HCT116 (cell line): ENCODE data around the gene EHD4. TPM values are rescaled to one million over a fixed set of nuclear protein-coding genes. Genes with fewer than 3 reads are reported as not detected.

Source experiments
- ATAC-seq: fragments of 200-7000 bp; cut with Tn5 transposase; 2 replicates; pipeline ENCODE4 v1.9.1; 2020; ENCODE audit warnings: mild to moderate bottlenecking, moderate library complexity
- BruUV-seq: library from RNA; stranded (reverse); fragments of 400-500 nt; replicated peaks from 2 replicates; lab custom pipeline; 2021; lab: Mats Ljungman, UMichigan
- CTCF ChIA-PET: fragments of 300-600 bp; sonication (Branson Sonifier 250); formaldehyde crosslinking; loops from one replicate; lab custom pipeline; 2021; ENCODE audit warnings: antibody characterized with exemption; lab: Charles Lee
- POLR2A ChIA-PET: fragments of 300-600, 350-600 bp; sonication (Branson Sonifier 250); formaldehyde crosslinking; loops from one replicate; lab custom pipeline; 2021; ENCODE audit warnings: antibody characterized with exemption; lab: Charles Lee
- RAD21 ChIA-PET, 2 experiments: fragments of 300-600 bp; sonication (Branson Sonifier 250); formaldehyde crosslinking; loops; one replicate each; lab custom pipeline; 2023; ENCODE audit warnings: low total read pairs in 2 of 2; ENCODE audit not compliant: uncharacterized antibody in 2 of 2, unreplicated experiment in 2 of 2, low non-redundant PET in 1 of 2; lab: Charles Lee
- DNase-seq: peaks from one replicate; pipeline ENCODE4 v3.0.0-alpha.2; 2010; ENCODE audit warnings: low read depth, low spot score
- H2AFZ ChIP-seq: fragments of 200-600 bp; shearing (Covaris generic), sonication (generic); 2 replicates; pipeline ENCODE4 v1.6.1; 2017; ENCODE audit warnings: low read depth, mixed run types, mixed read lengths, antibody characterized with exemption, low read length; ENCODE audit not compliant: poor library complexity, severe bottlenecking
- H3K27ac ChIP-seq: 2 replicates; pipeline ENCODE4 v1.5.1; 2012; ENCODE audit warnings: low read depth, low read length
- H3K27me3 ChIP-seq: fragments of 200-600 bp; sonication (generic); 2 replicates; pipeline ENCODE4 v1.6.1; 2016; ENCODE audit warnings: mixed run types, low read length, mixed read lengths; ENCODE audit not compliant: insufficient read depth
- H3K36me3 ChIP-seq, 2 experiments: fragments of 200-500 bp in 1 of 2; fragments of 200-600 bp in 1 of 2; sonication (Bioruptor generic) in 1 of 2; sonication (generic) in 1 of 2; 2 replicates each; pipeline versions ENCODE4 v1.5.1 to v1.6.1; 2014 to 2016; ENCODE audit warnings: low read length in 2 of 2, inconsistent platforms in 1 of 2, mixed read lengths in 1 of 2, mixed run types in 1 of 2; ENCODE audit not compliant: insufficient read depth in 2 of 2, control insufficient read depth in 1 of 2
- H3K4me1 ChIP-seq, 2 experiments: fragments of 200-600 bp in 1 of 2; sonication (generic) in 1 of 2; 2 replicates each; pipeline versions ENCODE4 v1.5.1 to v1.6.1; 2012 to 2017; ENCODE audit warnings: low read length in 2 of 2, inconsistent platforms in 1 of 2, mild to moderate bottlenecking in 1 of 2, mixed read lengths in 1 of 2, mixed run types in 1 of 2, moderate library complexity in 1 of 2; ENCODE audit not compliant: insufficient read depth in 2 of 2, control insufficient read depth in 1 of 2
- H3K4me2 ChIP-seq: fragments of 200-600 bp; sonication (generic); 2 replicates; pipeline ENCODE4 v1.6.1; 2017; ENCODE audit warnings: mixed run types, low read length, mixed read lengths
- H3K4me3 ChIP-seq, 2 experiments: fragments of 200-600 bp in 1 of 2; sonication (generic) in 1 of 2; replicated peaks in 1 of 2; 2 replicates each; pipeline ENCODE4 v1.5.1; 2011 to 2016; ENCODE audit warnings: low read length in 2 of 2, control low read depth in 1 of 2, low read depth in 1 of 2, mild to moderate bottlenecking in 1 of 2, mixed read lengths in 1 of 2, mixed run types in 1 of 2
- H3K79me2 ChIP-seq: fragments of 200-600 bp; sonication (generic); 2 replicates; pipeline ENCODE4 v1.6.1; 2017; ENCODE audit warnings: mild to moderate bottlenecking, mixed run types, low read length, moderate library complexity, mixed read lengths; ENCODE audit not compliant: insufficient read depth
- H3K9ac ChIP-seq: fragments of 200-600 bp; sonication (generic); 2 replicates; pipeline ENCODE4 v1.6.1; 2016; ENCODE audit warnings: low read length, mixed read lengths
- H3K9me2 ChIP-seq: fragments of 200-600 bp; sonication (generic), shearing (Covaris generic); 2 replicates; pipeline ENCODE4 v1.6.1; 2017; ENCODE audit warnings: mixed run types, mild to moderate bottlenecking, moderate library complexity; ENCODE audit not compliant: insufficient read depth
- H3K9me3 ChIP-seq, 2 experiments: fragments of 200-500 bp in 1 of 2; fragments of 200-600 bp in 1 of 2; sonication (Bioruptor generic) in 1 of 2; sonication (generic) in 1 of 2; 2 replicates each; pipeline ENCODE4 v1.6.1; 2014 to 2017; ENCODE audit warnings: low read length in 2 of 2, mixed read lengths in 2 of 2, inconsistent platforms in 1 of 2, low read depth in 1 of 2, mild to moderate bottlenecking in 1 of 2, mixed run types in 1 of 2, moderate library complexity in 1 of 2; ENCODE audit not compliant: control insufficient read depth in 1 of 2, insufficient read depth in 1 of 2
- H4K20me1 ChIP-seq: fragments of 200-600 bp; sonication (generic), shearing (Covaris generic); 2 replicates; pipeline ENCODE4 v1.6.1; 2017; ENCODE audit warnings: mixed run types, mild to moderate bottlenecking, moderate library complexity; ENCODE audit not compliant: insufficient read depth
- CBX3 ChIP-seq: IDR thresholded peaks from 2 replicates; pipeline ENCODE4 v1.6.1; 2012; ENCODE audit warnings: low read depth
- CEBPB ChIP-seq: IDR thresholded peaks from 2 replicates; pipeline ENCODE4 v1.6.1; 2012; ENCODE audit warnings: low read depth
- EGR1 ChIP-seq: IDR thresholded peaks from 2 replicates; pipeline ENCODE4 v1.6.1; 2012; ENCODE audit warnings: low read depth
- ELF1 ChIP-seq: IDR thresholded peaks from 2 replicates; pipeline ENCODE4 v1.6.1; 2012; ENCODE audit warnings: low read depth, borderline replicate concordance
- FOSL1 ChIP-seq: IDR thresholded peaks from 2 replicates; pipeline ENCODE4 v1.6.1; 2012; ENCODE audit warnings: low read depth
- POLR2AphosphoS5 ChIP-seq: IDR thresholded peaks from 2 replicates; pipeline ENCODE4 v1.6.1; 2011; ENCODE audit warnings: mild to moderate bottlenecking, low read depth, low read length, moderate library complexity
- SIN3A ChIP-seq: IDR thresholded peaks from 2 replicates; pipeline ENCODE4 v1.6.1; 2012; ENCODE audit warnings: low read depth
- SRF ChIP-seq: IDR thresholded peaks from 2 replicates; pipeline ENCODE4 v1.6.1; 2012; ENCODE audit warnings: low read depth
- YY1 ChIP-seq: IDR thresholded peaks from 2 replicates; pipeline ENCODE4 v1.6.1; 2011; ENCODE audit warnings: low read length, low read depth, moderate library complexity, mild to moderate bottlenecking; ENCODE audit not compliant: insufficient replicate concordance; ENCODE audit errors: extremely low read depth
- intact Hi-C: fragments of 100-400 bp; cut with micrococcal nuclease; formaldehyde crosslinking; loops from 2 replicates; pipeline ENCODE4 v1.10.0; 2022
- total RNA-seq: library from RNA; stranded (reverse); gene quantifications from one replicate; pipeline ENCODE4 v1.2.1, GENCODE V29; 2021; ENCODE audit not compliant: unreplicated experiment
- TF ChIP-seq, protein P1 (sequence below): IDR thresholded peaks from 2 replicates; pipeline ENCODE4 v1.6.1; 2012; ENCODE audit warnings: low read depth
- TF ChIP-seq, protein P2 (sequence below): IDR thresholded peaks from 2 replicates; pipeline ENCODE4 v1.6.1; 2012

The EHD4 gene
- total RNA-seq, 1 experiment from 2014 or later = 28.0 TPM

DNA sequence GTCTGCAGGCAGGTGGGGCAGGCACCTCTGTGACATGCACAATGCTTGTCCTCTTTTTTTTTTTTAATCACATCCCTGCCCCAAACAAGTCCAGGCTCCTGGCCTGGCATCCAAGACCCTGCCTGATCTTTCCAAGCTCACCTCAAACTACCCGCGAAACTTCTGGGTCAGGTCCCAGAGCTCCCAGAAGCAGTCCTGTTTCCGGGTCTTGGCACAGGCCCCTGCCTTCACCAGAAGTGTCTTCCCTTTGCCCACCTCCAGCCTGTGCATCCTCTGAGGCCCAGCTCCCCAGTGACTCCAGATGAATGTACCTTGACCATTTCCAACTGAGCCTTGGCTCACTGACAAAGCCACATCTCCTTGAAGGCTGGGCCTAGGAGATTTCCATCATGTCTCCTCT, 25.5 kb upstream of the EHD4 start:
- CTCF ChIA-PET = interaction anchor here (0.9 to 1.6 kb wide), 3 partner anchors 60 to 140 kb away, joined by 4 read pairs; no protein-coding TSS in a partner anchor
- RAD21 ChIA-PET = no interaction called here
- POLR2A ChIA-PET = no interaction called here

DNA sequence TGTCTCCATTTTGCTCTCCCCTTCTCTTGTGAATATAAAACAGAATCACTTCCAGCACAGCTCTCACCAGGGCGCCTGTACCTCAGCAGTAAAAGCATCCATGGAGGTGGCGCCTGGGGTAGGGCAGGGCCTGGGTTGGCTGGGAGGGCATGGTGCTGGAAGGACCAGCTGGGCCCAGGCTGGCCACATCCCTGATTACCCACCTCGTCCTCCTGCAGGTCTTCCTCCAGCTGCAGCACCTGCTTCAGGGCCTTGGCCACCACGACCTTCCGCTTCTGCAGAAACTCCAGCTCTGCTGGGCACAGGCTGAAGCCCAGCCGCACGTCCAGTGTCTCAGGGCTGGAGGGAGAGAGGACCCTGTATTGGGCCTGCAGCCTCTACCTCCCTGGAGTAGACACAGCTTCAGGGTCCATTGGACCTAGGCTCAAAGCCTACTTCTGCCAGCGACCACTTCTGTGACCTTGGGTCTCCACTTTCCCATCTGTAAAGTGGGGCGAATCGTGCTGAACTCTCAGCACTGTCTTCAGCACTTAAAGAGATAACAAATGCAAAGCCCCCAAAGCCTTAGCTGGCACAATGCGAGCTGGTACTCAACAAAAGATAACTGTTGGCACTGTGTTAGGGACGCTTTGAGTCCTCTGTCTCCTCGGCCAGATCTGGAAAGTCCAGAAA, 24.7 kb upstream of the EHD4 start:
- POLR2A ChIA-PET = no interaction called here
- ATAC-seq = no peak

More for the DNA sequence above, 25.5 kb upstream of the EHD4 start:
- no peaks in the 10 kb centered on the region for H3K36me3 ChIP-seq
- no peaks in the 10 kb centered on the region for H3K79me2 ChIP-seq
- H3K4me1 ChIP-seq = no peaks in the 10 kb centered on the region
- TF ChIP-seq ELF1 = no peak
- TF ChIP-seq, all 23 proteins: peak for 0
- peaks cover 4% of the 10 kb centered on the region; the same call in 1 of the 2 replicates for H3K27me3 ChIP-seq
- H3K4me2 ChIP-seq = no peak overlapping the region
- intact Hi-C loops = no loop called here
- no peaks in the 10 kb centered on the region for H3K9me3 ChIP-seq
- H3K4me3 ChIP-seq = no peak overlapping the region
- H3K27ac ChIP-seq = no peak overlapping the region
- no peaks in the 10 kb centered on the region for H3K9me2 ChIP-seq
- BruUV-seq = no TSS peak
- no peaks in the 10 kb centered on the region for H4K20me1 ChIP-seq
- no peak overlapping the region for H2AFZ ChIP-seq
- DNase-seq = no peak
- no peak overlapping the region for H3K9ac ChIP-seq
- no peak for ATAC-seq

More for the DNA sequence above, 24.7 kb upstream of the EHD4 start:
- Histone ChIP-seq H3K4me3 (no peak overlapping the region), H3K79me2 (no peaks in the 10 kb centered on the region)
- RAD21 ChIA-PET = no interaction called here
- no TSS peak for BruUV-seq
- TF ChIP-seq EGR1 (no peak), SRF (no peak), FOSL1 (no peak), SIN3A (no peak), ELF1 (no peak), CBX3 (no peak), YY1 (no peak), CEBPB (no peak), POLR2AphosphoS5 (no peak)
- TF ChIP-seq, protein P1, sequence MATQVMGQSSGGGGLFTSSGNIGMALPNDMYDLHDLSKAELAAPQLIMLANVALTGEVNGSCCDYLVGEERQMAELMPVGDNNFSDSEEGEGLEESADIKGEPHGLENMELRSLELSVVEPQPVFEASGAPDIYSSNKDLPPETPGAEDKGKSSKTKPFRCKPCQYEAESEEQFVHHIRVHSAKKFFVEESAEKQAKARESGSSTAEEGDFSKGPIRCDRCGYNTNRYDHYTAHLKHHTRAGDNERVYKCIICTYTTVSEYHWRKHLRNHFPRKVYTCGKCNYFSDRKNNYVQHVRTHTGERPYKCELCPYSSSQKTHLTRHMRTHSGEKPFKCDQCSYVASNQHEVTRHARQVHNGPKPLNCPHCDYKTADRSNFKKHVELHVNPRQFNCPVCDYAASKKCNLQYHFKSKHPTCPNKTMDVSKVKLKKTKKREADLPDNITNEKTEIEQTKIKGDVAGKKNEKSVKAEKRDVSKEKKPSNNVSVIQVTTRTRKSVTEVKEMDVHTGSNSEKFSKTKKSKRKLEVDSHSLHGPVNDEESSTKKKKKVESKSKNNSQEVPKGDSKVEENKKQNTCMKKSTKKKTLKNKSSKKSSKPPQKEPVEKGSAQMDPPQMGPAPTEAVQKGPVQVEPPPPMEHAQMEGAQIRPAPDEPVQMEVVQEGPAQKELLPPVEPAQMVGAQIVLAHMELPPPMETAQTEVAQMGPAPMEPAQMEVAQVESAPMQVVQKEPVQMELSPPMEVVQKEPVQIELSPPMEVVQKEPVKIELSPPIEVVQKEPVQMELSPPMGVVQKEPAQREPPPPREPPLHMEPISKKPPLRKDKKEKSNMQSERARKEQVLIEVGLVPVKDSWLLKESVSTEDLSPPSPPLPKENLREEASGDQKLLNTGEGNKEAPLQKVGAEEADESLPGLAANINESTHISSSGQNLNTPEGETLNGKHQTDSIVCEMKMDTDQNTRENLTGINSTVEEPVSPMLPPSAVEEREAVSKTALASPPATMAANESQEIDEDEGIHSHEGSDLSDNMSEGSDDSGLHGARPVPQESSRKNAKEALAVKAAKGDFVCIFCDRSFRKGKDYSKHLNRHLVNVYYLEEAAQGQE = no peak
- TF ChIP-seq, protein P2, sequence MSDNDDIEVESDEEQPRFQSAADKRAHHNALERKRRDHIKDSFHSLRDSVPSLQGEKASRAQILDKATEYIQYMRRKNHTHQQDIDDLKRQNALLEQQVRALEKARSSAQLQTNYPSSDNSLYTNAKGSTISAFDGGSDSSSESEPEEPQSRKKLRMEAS = no peak
- TF ChIP-seq, all 23 proteins: peak for 0
- H3K27me3 ChIP-seq = peaks cover 4% of the 10 kb centered on the region; the same call in 1 of the 2 replicates
- H3K9ac ChIP-seq = no peak overlapping the region
- H3K9me3 ChIP-seq = no peaks in the 10 kb centered on the region
- CTCF ChIA-PET = interaction anchor here (1.6 kb wide), 1 partner anchor 140 kb away, joined by 4 read pairs; no protein-coding TSS in a partner anchor
- no peaks in the 10 kb centered on the region for H3K36me3 ChIP-seq
- no peaks in the 10 kb centered on the region for H4K20me1 ChIP-seq
- H2AFZ ChIP-seq = no peak overlapping the region
- no peak for DNase-seq
- no peaks in the 10 kb centered on the region for H3K9me2 ChIP-seq
- intact Hi-C loops = no loop called here
- no peak overlapping the region for H3K4me2 ChIP-seq
- H3K4me1 ChIP-seq = no peaks in the 10 kb centered on the region
- H3K27ac ChIP-seq = no peak overlapping the region
